Measurements from ENCODE around the gene DCST2.

Gene DCST2

DNA sequence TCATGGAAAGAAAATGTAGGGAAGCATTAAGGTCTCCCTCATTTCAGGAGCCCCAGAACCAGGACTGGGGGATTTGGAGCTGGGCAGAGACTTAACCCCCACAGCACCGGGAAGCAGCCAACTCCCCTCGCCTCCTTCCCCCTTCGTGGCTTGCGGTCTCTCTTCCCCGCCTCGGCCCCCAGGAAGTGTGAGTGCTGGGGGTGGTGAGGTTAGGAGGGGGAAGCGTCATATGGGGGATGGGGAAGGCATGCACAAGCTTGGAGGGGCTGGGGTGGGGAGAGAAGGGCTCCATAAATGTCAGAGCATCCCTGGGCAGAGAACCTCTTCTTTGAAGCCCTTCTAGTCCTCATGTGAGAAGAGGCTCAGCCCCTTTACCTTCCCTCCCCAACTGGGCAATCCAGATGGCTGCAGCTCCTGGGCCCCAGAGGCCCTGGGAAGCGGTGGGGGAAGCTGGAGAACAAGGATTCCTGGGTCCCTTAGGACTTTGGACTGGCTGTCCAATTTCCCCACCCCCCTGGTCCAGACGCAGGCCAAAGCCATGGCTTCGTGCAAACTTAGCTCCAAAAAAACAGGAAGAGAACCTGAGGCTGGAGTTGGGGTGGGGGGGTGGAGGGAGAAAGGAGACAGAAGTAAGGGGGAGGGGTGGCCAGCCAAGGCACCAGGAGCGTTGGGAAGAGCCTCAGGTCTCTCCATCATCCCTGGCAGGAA, 23.2 kb downstream of the DCST2 start:
- DNase-seq (ENCODE audit: low read depth), result no peak

DNA sequence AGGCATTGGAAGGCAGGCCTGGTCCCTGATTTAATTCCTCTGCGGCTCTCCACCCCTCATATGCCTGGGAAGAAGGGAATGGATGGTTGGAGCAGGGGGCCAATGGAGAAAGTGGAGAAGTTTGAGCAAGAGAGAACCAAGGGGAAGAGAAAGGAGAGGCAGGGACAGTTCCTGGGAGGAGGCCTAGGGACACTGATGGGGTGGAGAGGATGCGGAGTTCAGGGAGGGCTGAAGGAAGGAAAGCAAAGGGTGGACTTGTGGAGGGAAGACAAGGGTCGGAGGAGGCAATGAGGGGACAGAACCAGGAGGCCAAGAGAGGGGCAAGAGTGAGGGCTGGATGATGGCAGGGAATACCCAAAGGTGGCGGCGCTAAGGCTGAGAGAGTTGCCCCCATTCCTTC, 23.8 kb downstream of the DCST2 start:
- no peak for DNase-seq (ENCODE audit: low read depth)

DNA sequence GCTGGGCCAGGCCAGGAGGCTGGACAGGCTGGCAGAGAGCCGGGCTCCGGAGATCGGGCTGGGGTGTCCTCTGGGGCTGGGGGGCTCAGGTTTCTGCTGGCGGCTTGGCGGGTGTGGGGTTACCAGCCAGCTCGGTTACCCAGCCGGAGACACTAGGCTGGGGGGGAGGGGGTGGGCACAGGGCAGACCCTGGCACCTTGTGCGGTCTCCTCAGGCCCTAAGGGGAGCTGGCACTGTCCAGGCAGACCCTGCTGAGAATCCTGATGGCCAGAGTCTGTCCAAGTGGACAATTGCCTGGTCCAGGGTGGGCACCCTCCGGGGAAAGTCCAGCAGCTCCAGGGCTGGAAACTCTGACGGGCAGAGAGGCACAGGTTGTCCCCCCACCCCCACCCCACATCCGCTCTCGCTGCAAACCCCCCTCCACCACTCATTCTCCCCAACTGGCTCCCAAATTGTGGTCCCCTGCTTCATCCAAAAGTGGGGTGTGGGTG, 24.3 kb downstream of the DCST2 start:
- DNase-seq (ENCODE audit: low read depth), result no peak

DNA sequence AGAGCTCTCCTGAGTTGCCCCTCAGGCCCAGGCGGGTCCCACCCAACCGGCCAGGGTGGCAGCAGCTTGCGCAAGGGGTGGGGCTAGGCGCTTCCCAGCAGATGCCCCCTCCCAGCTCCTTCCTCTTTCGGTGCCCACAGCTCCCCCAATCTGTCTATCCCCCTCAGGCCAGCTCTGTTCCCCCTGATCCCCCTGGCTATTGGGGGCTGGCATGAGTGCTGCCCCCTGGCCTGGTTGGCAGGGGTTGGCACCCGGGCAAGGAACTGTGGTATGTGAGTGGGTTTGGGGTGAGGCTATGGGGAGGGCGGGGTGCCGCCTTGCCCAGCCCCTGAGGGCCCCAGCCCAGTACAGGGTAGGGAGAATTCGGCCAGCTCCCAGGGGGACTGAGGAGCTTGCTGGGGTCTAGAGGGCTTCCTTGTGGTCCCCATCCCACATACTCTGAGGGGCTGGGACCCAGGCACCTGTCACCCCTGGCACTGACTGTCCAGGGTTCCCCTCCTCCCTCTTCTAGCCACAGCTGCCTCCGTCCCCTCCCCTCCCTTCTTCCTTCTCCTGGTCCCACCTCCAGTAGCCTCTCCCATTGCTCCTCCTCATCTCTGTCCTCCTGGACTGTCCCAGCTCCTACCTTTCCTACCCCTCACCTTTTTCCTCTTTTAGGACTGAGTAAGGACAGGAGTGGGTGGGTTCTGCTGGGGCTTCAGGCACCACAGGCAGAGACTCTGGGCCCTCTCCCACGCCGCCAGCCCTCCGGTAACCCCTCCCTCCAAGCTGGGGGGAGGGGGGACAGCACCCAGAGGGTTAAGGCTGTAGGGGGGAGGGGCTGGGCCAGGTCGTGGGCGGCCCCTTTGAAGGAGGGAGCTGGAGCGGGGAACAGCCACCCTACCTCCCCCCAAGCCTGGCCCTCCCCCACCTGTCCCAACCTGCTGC, 25.3 kb downstream of the DCST2 start:
- DNase-seq (ENCODE audit: low read depth), result no peak

DNA sequence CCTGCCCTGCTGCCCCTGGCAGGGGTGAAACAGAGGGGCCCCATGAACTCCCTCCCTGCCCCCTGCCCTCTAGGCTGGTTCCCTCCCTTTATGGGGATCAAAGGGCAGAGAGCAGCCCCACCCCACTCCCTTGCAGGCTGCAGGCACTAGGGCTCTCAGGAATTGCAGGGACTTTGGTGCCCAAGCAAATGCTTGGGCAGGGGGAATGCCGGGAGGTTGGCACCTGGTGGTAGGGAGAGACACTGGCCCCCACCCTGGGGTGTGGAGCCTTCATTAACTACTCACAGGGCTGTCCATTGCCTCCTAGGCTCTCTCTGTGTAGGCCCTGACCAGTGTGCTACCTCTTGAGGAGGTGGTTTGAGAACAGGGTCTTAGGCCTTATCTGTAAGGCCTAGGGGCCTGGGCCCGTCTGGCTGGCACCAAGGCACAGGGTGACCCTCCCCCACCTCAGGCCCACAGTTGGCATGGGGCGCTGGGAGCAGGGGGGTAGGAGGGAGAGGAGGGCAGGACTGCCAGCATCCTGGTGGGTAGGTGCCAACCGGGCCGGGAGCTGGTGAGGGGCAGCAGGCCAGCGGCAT, 26.2 kb downstream of the DCST2 start:
- DNase-seq (ENCODE audit: low read depth), result no peak

DNA sequence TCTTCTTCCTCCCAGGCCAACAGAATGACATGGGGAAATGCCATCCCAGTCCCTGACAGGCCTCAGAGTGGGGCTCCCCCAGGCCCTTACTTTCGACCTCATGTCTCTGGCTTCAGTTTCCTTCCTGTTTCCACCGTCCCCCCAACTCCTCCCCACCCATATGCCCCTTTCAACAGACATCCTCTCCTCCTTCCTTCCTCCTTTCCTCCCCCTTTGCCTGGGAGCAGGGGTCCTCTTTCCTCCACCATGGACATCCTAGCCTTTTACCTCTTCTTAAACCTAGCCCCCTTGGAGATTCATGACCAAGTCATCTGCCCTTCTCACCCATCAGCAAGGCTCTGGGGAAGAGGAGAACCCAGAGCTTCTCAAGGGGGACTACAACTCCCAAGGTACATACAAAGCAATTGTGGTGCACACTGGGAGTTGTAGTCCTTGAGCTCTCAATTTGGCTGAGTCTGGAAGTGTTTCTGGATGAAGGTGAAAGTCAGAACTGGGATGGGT, 26.9 kb downstream of the DCST2 start:
- no peak for DNase-seq (ENCODE audit: low read depth)

DNA sequence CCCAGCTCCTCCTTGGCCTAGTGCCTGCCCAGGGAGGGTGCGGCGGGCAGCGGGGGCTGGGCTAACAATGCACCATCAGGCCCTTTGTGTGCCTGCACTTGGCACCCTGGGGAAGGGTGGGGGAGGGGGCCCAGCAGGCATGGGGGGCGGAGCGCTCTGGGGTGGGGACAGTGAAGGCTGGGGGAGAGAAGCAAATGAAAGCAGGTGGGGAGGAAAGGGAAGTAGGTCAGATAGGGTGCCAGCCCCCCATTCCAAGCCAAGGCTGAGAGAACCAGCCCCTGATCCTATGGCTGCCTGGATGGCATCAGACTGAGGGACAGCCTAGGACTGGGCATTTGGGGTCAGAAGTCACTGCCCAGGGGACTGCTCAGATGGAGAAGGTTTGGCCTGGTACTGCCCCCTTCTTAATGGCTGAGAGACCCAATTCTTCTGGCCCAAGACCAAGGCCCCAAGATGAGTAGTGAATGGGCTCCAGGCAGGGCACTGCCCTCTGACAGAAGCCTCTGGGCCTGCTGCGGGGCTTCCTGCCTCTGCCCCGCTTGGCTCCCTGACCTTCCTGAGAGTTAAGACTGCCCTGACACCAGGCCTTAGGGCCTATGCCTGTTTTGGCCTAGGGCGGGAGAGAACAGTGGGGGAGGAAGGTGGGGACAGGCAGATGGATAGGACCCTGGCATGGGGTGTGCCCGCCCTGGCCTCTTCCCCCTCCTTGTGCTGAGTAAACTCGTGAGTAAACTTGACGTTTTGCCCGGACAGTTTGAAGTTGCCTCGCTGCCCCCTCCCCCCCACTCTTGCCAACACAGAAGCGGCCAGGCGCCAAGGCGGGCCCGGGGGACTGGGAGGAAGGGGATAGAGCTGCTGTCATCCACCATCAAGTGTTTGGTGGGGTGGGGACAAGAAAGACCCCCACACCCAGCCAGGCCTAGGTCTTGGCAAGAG, 28.2 kb downstream of the DCST2 start:
- DNase-seq (ENCODE audit: low read depth), result no peak

DNA sequence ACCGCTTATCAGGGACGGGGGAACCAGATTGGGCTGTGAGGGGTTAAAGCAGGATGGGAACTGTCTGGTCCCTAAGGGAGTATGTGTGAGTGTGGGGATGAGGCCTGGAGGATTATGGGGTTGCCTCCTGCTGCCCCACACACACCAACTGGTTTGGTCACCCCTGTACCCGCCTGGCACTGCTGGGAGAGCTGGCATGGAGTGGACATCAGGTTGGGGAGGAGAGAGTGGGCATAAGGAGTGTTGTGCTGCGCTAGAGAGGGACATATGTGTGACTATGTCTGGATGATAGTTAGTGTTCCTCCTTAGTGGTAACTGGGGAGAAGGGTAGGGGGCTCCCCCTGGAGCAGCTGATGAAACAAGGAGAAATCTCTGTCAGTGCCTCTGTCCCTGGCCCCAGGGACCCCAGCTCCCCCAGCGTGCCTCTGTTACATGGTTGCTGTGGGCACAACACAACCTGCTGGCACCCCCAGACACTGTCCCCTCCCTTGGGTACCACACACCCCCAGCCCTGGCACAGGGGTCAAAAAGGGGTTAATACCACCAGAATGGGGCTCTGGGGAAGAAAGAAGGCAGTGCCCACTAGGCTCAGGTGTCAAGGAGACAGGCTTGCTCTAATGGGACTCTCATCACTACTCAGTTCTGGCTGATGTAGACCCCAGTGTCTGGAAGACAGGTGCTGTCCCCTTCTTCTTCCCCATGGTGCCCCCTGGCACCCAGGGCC, 29.1 kb downstream of the DCST2 start:
- no peak for DNase-seq (ENCODE audit: low read depth)

DNA sequence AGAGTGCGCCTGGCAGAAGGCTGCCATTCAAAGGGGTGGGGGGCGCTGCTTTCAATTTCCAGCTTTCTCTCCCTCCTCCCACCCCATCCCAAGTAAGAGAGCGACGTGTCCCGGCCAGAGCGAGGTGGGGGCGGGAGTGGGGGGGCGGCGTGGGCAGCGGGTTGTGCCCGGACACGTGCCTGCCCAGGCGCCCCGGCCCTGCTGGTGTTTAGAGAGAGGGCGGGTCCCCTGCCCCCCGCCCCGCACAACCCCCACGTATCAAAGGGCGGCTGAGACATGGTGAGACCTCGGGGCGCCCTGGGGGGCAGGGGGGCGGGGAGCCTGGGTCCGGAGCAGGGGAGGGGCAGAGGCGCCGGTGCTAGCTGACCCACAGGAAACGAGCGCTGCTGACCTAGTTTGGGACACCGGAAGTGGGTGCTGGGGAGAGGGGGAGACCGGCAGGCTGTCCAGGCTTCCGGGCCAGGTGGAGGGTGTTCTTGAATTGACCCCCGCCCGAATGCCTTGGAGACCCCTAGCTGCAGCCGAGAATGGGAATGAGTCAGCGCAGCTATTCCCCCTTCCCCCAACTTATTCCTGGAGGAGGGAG, 29.7 kb downstream of the DCST2 start:
- DNase-seq (ENCODE audit: low read depth), result no peak

DNA sequence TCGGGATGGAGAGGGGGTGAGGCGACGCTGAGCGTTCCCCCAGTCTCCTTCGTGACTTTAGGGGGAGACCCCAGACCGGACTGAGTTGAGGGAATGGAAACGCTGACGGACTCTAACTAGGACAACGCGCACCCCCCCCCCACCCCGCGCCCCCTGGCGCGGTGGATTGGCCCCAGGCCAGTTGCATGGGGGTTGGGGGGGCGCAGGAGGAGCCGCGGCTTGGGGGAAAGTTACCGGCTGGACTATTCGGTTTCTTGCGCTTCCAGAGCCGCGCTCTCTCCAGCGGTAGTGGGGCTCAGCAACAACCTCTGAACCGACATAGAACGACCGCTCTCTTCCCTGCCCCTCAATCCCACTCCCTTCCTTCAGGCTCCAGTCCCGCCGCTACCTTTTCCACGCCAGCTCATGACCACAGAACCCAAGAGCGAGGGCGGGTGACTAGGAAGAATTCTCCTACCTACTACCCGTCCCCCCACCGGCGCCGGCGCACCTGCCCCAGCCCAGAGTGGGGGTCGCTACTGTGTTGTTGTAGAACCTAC, 30.3 kb downstream of the DCST2 start:
- DNase-seq (ENCODE audit: low read depth), result no peak

DNA sequence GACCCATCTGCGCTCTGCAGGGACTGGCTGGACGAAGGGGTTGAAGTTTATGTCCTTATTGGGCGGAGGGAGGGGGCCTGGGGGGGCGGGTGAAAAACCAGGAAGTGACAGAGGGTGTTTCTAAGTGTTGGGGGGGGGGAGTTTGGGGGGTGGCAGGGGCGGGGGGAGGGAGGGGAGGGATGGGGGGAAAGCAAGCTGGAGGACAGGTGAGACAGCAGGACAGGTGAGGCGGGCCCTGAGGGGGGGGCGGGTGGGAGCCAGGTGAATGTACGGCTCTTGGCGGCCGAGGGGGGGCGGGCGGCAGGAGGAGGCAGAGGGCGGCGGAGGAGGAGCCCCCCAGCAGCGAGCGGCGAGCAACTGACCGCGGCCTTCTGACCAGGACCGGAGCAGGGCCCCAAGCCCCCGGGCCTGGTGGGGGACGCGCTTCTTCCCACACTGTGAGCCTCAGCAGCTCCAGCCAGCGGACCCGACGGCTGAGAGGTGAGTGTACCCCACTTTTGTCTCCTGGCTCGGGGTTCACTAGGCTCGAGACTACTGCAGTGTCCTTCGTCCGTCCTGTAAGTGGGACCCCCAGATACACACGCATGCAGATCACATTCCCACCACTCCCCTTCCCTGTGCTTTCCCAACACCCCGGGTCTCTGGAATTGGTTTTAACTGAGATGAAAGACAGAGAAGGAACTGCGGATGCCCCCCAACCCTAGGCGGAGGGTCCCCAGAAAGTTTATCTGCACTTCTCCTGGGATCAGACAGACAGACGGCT, 30.9 kb downstream of the DCST2 start, which contains the start of gene ZBTB7B:
ZBTB7B (plus strand) TSS at position 339 of the 763 bp plus-strand sequence. CDS start 11,859 bp downstream, outside the sequence.
- no peak for DNase-seq (ENCODE audit: low read depth)

DNA sequence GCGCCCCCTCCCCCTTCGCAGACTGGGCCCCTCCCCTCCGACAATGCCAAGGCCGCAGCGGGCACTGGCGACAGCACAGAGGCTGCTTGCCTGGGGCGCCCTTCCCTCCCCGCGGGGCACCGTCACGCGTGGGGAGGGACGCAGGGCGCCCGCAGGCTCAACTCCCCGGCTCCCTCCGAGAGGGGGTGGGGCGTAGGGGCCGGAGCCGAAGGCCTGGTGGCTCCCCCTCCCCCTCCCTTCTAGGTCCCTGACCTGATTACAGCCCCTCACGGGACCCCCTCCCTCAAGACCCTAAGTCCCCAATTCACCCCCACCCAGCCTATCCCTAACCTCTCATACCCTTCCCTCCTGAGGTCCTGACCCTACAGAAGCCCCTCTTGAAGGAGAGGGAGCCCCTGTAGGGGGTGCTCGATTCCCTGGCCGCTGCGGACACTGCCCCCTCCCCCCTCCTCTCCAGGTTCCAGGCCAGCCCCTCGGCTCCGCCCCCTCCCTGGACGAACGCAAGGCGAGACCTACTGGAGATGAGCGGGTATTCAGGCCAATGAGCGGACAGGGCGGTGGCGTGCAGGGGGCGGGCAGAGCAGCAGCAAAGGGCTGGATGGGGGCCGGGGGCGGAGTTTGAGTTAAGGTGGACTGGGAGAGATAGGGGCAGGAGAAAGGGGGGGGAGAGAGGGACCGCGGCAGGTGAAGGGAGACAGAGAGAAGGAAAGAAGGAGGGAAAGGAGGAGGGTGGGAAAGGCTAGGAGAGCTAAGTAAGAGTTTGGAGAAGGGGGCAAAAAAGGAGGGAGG, 31.7 kb downstream of the DCST2 start:
- peak; percentile 98 for DNase-seq (ENCODE audit: low read depth)

DNA sequence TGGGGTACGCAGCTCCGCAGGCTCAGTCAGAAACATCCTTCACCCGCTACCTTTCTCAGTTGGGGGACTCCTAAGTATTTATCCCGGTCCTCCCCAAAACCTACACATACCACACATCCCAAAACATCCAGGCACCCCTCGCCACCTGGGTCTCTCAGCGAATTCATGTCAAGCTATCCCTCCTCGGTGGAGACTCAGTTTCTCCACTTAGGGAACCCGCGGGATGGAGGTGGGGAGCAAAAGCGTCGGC, 32.2 kb downstream of the DCST2 start:
- DNase-seq (ENCODE audit: low read depth), result no peak

DNA sequence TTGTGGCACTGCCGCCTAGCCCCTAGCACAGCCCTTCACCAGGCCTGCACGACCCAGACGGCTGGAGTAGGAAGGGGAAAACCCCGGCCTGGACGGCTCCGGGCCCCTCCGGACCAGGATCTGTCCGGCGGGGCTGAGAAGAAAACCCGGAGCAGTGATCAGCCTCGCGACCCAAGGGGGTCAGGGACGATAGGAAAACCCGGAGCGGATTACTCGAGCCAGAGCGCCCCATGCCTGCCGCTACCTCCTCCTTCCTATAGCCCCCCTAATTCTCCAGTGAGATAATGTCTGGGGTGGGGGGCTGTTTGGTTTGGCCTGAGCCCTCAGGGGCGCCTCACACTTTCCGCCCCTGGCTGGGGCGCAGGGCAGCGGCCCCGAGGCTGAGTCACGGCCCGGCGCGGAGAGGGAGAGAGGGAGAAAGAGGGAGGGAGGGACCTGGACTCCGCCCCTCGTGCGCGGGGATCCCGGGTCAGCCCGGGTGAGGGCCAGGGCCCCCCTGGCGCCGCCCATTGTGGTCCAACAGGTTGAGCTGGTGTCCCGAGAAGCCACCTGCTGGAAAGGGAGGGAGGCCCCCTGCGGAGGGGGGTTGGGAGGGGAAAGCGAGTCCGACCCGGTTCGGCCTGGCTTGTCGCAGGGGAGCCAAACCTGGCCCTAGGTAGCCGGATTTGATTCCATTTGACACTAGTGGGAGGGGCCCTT, 32.7 kb downstream of the DCST2 start:
- peak; percentile 62 for DNase-seq (ENCODE audit: low read depth)

DNA sequence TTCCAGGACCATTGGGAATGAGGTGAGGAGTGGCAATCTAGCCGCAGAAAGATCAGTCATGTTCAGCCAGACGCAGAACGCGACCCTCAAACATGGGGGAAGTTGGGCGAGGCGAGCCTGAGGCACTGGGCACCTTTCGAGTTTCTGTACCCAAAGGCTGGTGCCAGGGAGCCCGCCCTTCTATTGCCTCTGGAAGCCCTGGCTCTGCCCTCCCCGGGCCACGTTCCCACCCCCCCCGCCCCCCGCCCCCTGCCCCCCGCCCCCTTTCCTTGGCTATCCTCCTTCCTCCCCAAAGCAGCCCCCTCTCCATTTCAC, 33.2 kb downstream of the DCST2 start:
- no peak for DNase-seq (ENCODE audit: low read depth)

DNA sequence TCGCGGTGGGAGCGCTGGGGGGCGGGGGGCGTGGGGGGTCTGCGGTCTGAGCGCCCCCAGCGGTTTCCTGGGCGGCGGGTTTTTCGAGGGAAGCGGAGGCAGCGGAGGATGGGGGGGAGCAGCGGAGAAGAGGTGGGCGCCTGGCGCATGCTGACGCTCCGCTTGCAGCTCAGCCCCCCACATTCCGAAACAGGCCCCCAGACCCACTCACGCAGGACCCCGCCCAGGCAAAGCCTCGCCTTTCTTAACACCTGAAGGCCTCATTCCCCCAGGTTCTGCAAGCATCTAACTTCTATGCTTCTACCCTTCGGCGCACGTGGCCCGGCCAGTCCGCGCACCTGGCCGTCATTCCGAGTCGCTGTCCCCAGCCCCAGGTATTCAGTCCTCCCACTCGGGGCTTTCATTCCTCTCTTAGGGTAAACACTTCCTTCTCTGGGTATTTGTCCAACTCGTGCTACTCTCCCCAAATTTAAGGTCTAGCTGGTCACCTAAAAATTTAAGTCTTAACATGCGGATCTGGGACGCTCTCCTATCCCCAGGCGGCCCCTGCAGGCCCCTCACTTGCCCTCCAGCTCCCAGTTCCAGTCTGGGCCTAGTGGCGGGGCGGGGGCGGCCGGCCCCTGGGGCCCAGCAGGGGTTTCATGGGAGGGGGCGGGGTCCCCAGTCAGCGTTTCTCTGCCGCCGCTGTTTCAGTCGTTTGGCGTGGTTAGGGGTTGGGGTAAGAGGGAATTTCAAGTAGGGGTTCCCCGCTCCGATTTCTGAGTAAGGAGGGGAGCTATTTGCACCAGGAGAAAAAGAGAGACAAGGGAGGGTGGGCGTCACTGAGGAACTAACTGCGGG, 33.8 kb downstream of the DCST2 start:
- DNase-seq (ENCODE audit: low read depth), result no peak

DNA sequence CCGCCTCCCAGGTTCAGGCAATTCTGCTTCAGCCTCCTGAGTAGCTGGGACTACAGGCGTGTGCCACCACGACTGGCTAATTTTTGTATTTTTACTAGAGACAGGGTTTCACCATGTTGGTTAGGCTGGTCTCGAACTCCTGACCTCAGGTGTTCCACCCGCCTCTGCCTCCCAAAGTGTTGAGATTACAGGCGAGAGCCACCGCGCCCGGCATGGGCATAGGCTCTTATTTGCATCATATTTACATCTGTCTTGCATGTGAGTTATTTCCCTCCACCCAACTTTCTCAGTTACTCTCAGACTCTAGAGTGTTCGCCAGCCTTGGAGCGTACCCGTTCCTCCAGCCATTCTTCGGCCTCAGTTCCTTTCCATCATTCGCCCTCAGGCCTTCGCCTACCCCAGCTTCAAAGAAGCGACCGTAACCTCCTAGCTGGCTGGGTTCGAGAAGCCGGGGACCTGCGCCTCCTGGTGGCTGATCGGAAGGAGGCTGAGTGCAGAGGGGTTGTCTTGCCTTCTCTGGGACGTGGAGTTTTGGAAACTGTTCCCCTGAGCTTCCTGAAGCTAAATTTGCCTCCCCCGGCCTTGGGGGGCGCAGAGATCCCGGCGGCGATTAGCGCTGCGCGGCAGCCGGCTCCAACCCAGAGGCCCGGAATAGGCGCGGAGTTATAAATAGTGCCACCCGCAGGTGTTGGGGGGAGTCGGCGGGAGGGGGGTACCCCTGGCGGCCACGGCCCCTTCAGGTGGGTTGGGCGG, 34.6 kb downstream of the DCST2 start:
- no peak for DNase-seq (ENCODE audit: low read depth)

Measured in stimulated activated CD8-positive, alpha-beta memory T cell treated with anti-CD3 and anti-CD28 coated beads, Interleukin-7, amount 100 ng/mL, for 24 hours (primary cell).